ENCODE results near the gene SLC35F5.
"Not testable (repeated sequence)": the region's sequence is repeated elsewhere in the genome, so short reads cannot be mapped to it uniquely, and the experiment has no call there.

Gene SLC35F5

GRCh38 chr2:113697516-113697915, 58.9 kb downstream of the SLC35F5 start:
- DNase-seq (ENCODE audit: low spot score): no peak

- DNase-seq (ENCODE audit: low spot score): no peak
Observed at GRCh38 chr2:113694438-113694837, 62.0 kb downstream of the SLC35F5 start.

- DNase-seq (ENCODE audit: low spot score): no peak
Observed at GRCh38 chr2:113692698-113693428, 63.6 kb downstream of the SLC35F5 start.

GRCh38 chr2:113690871-113691270, 65.6 kb downstream of the SLC35F5 start:
- not testable (repeated sequence) for DNase-seq (ENCODE audit: low spot score)

DNA sequence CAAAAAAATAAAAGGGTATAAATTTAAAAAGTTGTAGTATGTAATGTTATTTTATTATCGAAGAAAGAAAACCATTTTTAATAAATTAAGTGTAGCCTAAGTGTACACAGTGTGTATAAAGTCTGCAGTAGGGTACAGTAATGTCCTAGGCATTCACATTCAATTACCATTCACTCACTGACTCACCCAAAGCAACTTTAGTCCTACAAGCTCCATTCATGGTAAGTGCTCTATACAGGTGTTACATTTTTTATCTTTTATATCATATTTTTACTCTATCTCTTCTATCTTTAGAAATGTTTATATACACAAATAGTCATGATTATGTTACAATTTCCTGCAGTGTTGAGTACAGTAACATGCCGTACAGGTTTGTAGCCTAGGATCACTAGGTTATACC, 69.9 kb downstream of the SLC35F5 start:
- DNase-seq (ENCODE audit: low spot score): no peak

GRCh38 chr2:113685471-113685870, 71.0 kb downstream of the SLC35F5 start:
- no peak for DNase-seq (ENCODE audit: low spot score)

GRCh38 chr2:113679457-113679856, 77.0 kb downstream of the SLC35F5 start:
- DNase-seq (ENCODE audit: low spot score): no peak

DNA sequence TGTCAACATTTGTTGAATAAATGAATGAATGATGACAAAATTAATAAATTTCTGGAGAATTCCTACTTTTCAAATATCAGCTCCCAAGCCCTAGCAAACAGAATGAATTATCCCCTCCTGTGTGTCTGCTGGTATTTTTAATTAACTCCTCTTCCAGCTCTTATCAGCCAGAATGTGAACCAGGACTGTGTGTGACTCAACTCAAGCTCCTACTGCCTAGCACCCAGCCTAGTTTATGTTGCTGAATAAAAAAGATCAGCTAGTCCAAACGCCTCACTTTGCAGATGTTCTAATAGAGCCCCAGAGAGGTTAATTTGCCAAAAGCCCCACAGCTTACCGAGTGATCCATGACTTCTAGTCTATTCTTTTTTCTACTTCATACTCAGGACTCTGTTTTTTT, 79.1 kb downstream of the SLC35F5 start:
- no peak for DNase-seq (ENCODE audit: low spot score)

- no peak for DNase-seq (ENCODE audit: low spot score)
Observed at GRCh38 chr2:113676623-113677266, 79.7 kb downstream of the SLC35F5 start.

DNA sequence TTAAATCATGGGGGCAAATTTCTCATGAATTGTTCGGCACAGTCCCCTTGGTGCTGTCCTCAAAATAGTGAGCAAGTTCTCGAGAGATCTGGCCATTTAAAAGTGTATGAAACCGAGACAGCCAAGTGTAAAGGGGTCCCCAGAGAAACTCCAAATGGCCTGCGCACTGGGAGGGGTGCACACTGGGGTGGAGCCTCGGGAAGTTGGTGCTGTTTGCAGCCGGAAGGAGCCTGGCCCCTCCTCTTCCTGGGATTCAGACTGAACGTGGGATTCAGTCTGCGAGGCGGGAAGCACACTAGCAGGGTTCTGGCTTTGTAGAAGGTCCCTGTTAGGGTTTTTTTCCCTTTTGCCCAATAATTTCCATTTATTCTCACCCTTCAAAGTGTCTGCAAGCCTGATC, 80.6 kb downstream of the SLC35F5 start:
- DNase-seq (ENCODE audit: low spot score): no peak

DNA sequence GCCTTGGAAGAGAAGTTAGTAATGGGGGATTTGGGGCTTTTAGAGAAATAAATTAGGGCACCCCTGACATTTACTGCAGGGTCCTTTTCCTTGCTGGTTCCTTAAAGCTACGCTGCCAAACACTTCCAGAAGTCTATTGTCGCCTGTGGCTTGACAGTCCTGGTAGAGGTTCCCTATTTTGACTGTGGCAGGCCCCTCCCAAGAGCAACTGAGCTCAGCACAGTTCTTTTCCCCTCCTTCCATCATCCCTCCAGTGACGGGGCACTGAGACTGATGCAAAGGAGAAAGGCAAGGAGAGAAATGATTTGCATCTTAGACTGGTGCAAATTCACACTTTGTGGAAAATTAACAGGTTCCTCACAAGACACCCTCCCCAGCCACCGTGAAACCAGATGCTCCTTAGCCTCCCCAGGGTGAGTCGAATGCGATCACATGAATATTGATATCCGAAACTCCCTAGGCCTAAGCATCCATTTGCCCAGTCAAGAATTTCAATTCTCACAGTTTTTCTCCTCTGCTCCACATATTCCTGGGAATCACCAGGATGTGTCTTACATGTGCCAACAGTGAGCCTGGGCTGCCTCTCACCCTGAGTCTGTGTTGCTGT, 84.0 kb downstream of the SLC35F5 start:
- no peak for DNase-seq (ENCODE audit: low spot score)

- DNase-seq (ENCODE audit: low spot score): not testable (repeated sequence)
Observed at GRCh38 chr2:113669013-113669412, 87.4 kb downstream of the SLC35F5 start.

DNA sequence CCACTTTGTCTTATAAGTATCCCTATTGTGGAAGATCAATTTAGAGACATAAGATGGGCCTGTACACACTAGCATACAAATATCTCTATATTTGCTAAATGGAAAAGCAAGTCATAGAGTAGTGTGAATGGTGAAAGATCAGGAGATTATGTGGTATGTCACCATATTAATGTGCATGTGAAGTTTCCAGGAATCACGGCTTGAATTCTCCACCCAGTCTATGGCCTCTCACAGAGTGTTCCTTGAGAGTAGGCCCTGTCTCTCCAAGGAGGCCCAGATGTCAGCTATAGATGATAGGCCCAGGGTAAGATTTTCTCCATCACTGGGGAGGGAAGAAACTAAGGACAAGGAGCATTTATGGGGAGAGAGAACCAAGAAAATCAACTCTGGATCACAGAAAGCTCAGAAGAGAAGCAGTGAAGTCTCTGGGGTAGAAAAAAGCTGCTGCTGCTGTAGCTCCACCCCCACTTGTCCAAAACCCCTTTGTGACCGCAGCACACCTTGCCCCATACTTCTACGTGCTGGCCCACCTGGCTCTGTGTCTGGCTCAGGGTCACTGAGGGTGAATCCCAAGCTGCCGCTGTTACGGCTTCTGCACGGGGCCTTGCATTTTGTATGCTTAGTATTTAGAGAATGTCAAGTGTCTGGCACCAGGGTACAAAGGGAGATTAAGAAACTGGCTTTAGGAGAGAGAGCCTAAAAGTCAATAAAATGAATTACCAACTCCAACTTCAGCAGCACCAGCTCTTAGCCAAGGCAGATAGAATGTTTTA, 91.5 kb downstream of the SLC35F5 start:
- DNase-seq (ENCODE audit: low spot score): not testable (repeated sequence)

DNA sequence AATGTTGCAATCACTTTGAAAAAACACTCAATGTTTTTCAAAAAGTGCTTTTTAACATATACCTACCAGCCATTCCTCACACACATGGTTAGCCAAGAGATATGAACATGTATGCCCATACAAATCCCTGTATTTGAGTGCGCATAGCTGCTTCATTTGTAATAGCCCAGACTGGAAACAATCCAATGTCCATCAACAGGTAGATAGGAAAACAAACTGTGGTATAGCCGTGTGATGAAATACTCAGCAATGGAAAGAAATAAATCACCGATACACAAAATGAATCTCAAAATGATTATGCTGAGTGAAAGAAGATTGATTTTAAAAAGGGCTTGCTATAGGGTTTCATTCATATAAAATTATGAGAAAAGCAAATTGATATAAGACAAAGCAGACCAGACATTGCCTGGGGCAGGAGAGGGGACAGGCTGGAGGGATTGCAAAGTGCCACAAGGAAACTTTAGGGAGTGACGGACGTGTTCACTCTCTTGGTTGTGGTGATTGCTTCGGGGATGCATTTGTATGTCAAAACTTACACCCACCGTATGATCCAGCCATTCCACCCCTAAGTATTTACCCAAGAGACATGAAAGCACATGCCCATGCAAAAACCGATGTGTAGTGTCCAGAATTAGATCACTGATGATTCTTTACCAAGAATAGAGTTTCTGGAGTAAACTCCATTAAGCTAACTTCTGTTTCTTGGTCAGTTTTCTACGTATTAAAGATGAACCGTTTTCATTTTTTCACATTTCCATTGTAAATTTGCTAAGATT, 93.0 kb downstream of the SLC35F5 start:
- DNase-seq (ENCODE audit: low spot score): not testable (repeated sequence)
